GM18502 (cell line): ENCODE measurements around the gene LRRTM3.

Experiments
- ATAC-seq: cut with Tn5 transposase; IDR thresholded peaks from one replicate; pipeline ENCODE4 v1.9.1; 2021; ENCODE audit warnings: mild to moderate bottlenecking; ENCODE audit not compliant: unreplicated experiment, poor library complexity

LRRTM3 gene

DNA sequence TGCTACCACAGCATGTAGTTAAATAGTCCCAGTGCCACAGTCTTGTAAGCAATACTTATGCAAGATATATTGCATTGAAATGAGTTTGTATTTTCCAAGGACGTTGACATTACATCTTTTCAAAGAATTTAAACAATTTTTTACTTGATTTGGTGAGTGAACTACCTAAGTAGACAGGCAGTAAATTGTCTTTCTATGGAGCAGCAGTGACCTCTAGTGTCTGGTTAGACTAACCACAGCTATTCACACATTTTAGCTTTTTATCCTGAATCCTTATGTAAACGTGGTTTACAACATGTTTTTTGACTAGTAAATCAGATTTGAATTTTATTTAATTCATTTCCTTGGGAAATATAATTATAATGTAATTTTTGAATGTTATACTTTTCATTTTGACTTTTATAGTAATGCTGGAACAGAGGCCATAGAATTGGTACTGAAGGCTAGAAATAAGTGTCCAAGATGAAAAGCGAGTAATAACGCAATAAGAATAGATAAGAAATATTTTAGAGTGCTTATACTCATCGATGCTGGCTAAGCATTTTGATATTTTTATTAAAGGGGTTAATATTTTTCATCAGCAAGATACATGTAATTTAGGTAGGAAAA, 5.6 kb downstream of the LRRTM3 start:
- ATAC-seq, result peak; percentile 87

DNA sequence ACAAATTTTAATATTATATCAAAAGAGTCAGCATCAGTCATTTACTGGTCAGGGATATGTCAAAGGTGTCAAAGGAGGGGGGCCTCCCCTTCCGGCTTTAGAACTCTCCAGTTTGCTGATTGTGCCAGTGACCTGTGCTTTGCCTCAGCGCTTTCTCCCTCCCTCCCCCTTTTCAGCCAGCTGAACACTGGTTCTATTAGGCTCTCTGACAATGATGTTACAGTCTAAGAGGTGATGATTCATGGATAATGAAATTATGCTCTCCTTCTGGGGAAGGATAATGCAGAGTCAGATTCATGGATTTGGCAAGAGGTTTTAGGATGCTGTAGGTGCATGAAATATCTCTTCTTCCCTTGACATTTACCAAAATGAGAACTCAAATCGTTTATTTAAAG, 6.1 kb downstream of the LRRTM3 start:
- ATAC-seq, result no peak

DNA sequence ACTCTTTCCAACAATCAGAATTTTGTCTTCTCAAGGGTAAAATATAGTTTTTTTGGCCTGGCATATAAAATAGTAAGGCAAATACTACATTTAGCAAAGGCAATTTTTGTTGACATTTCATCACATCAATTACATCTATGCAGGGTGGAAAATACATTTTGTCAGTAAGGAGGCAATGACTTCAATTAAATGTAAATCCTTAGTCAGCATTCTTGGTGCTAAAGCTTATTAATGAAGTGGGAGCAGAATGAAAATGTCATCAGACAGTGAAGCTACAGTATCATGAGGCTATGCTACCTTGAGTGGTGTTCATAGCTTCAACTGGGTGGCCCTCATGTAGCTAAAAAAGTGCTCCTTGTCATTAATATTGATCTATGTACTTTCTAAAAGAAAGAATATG, 8.9 kb downstream of the LRRTM3 start:
- no peak for ATAC-seq

DNA sequence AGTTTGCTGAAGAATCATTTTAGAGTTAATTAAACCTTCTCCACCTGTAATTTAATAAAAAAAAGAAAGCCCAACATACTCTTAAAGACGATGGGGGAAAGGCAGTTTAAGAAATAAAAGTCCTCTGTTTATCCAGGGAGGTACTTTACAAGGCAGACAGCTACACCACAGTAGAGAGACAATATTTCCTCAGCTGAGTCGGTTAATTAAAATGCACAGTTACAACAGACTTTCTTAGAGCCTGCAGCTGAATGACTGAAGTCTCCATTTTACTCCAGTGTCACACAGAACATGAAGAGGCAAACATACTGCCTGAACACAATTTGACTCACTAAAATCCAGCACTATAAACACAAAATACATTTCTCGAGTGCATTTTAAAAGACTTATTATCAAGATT, 15.1 kb downstream of the LRRTM3 start:
- ATAC-seq, result no peak

DNA sequence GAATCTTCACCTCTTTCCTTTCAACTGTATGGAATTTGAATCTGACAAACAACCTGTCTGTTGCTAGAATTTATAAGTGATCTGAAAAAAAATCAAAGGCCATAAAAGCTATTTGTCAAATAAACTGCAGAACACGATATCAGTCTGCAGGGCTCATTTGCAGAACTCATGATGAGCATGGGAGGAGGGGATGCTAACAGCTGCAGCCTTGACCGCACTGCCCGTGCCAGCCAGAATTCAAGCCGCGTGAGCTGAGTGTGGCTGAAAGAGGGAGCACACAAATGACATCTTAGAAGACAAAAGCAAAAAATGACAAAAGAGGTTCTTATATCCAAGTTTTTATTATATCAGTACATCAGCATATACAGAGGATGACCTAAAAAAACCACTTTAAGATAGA, 15.7 kb downstream of the LRRTM3 start:
- no peak for ATAC-seq

DNA sequence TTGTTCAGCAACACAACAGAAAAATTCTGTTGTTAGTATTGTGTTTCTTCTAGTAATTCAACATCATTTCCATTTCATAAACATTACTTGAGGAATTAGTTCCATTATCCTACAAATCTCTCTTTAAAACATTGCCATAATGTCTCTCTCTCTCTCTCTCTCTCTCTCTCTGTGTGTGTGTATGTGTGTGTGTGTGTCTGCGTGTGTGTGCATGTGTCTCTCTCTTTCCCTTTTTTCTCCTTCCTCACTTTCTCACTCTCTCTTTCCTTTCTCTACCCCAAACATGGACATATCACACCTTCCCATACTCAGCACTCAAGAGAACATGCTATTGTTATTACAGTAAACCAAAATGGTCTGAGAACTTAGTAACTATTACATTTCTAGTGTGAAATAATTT, 16.6 kb downstream of the LRRTM3 start:
- no peak for ATAC-seq

DNA sequence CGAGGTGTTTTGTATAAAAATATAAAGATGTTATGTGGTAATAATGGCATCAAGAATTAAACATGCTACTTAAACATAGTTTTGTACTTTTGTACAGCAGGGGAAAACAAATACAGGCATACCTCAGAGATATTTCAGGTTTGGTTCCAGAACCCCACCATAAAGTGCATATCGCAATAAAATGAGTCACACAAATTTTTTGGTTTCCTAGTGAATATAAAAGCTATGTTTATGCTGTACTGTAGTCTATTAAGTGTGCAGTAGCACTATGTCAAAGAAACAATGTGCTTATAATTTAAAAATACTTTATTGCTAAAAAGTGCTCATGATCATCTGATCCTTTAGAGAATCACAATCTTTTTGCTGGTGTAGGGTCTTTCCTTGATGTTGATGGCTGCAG, 17.8 kb downstream of the LRRTM3 start:
- no peak for ATAC-seq

DNA sequence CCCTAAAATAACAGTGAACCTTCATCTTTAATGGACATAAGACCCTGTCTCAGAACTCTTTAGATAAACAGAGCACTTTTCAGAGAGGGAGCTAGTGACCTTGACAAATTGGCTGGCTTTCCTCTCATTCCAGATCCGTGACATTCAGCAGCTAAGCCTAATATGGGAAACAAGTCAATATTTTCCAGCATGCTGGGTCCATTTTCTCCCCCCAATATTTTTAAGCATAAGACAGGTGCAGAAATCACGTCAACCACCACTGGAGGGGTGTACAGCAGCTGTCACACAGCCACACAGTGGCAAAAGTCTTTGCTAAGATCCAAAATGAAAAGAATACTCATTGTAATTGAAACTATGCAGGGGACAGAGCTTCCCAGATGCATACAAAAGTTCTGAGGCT, 26.1 kb downstream of the LRRTM3 start:
- no peak for ATAC-seq

DNA sequence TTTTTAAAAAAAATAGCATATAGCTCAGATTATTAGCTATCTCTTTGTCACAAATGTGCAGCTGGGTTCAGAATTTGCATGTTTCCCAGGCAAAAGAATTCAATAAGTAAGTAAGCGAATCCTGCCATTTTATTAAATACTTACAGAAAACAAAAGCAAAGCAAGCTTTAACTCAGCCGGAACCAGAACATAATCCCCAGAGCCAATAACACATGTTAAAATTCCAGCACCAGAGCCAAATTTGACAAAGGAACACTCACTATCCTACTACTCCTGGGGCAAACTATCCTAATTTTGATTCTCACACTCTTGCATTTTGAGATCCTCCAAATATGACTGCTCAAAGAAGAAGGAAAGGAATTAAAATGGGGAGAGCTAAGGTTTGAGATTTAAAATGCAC, 32.6 kb downstream of the LRRTM3 start:
- no peak for ATAC-seq

DNA sequence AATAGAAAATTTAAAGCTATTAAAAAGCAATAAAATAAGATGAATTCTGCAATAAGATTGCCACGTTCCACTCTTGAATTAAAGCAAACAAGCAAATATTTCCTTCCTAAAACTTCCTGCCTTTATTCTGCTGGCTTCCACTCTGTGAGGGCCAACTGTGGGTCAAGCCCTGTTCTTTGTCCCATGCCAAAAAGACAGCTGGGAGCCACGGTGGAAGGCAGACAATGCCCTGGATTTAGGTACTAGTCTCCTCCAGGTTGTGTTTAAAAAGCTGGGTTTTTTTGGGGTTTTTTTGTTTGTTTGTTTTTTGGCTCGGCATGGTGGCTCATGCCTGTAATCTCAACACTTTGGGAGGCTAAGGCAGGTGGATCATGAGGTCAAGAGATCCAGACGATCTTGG, 39.1 kb downstream of the LRRTM3 start:
- ATAC-seq, result no peak

DNA sequence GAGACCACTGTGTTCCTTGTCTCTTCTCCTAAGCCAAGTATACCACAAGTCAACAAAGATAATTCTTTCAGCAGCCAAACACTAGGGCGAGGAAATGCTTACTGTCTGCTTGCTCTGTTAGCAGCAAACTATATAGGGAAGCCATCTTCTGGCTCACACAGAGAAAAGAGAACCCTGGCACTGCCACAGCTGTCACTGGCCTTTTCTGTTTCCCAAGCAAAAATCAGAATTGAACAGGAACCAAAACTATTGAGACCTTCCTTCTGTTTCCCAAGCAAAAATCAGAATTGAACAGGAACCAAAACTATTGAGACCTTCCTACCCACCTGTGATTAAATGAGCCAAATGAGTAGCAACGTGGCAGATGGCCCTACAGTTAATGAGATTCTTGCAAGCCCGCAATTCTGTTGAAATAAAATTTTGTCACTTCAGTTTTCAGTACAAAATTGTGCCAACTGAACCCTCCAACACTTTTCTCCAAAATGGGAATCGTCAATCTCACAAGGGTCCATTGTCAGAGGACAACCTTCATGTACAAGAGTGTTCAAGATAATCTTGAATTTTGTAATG, 54.5 kb downstream of the LRRTM3 start:
- no peak for ATAC-seq

DNA sequence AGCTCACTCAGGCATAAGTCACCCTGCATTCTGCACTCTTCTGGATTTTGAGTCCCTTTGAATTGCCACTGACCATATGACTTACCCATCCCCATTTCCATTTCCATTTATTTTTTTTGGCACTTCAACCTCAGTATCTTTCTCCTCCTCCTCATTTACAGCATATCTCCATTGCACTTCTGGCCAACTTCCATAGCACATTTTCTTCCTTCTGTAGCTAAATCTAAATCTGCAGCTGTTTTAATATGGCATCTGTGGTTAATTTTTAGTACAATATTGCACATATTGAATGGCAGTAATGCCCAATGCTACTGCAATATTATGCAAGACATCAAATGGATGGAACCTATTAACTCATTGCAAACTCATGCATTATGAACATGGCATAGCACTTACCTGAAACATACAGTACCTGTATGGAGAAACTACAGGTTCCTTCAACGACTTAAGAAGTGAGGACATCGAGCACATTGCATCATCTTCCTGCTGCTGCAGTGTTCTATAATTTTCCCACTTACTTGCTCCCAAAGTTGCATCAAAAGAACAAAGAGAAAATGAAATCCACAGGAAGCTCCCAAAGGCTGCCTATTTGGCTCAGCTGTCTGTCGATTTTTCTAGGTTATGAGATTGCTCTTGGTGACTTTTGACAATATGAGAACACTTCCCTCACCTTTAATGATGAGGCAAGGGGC, 55.7 kb downstream of the LRRTM3 start:
- ATAC-seq, result no peak

DNA sequence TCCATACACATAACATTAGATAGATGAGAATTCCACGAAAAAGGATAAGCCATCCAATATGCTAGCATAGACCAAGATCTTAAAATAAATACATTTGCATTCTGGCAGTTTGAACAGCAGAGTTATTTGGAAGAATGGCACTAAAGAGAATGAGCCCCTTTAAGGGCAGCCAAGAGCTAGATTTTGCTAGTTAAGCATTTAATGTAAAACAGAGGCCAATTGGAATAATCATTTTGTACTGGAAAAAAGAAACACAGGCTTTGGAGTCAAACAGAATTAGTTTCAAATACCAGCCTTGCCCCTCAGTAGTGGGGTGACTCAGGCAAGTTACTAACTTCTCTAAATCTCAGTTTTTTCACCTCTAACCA, 56.2 kb downstream of the LRRTM3 start:
- no peak for ATAC-seq

DNA sequence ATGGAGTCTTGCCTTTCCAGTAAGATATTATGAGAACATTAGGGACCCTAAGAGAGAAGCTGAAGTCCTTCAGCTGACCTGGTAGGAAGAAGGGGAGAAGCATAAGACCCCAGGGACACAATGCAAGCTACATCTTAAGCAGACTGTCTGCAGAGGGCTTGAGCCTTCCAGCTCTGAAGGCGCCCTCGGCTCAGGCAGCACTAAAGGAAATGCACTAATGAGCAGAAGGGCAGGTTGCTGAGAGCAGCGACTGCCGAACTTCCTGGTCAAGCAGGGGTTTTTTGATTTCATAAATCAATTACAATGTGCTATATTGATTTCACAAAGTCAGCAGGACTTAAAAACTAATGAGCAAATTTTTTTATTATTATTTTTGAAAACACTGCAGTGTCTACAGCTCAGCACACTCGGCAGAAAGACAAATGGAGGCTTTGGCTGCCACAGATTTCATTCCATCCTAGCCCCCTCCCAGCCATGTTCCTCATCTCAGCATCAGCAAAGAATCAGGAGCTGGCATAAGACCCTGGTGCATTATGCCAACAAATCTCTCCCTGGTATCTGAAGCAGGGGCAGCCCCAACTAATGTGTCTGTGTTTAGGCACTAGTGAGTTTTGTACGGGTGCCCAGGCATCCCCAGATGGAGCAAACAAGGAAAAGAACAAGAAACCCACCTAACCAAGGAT, 57.1 kb downstream of the LRRTM3 start:
- no peak for ATAC-seq

DNA sequence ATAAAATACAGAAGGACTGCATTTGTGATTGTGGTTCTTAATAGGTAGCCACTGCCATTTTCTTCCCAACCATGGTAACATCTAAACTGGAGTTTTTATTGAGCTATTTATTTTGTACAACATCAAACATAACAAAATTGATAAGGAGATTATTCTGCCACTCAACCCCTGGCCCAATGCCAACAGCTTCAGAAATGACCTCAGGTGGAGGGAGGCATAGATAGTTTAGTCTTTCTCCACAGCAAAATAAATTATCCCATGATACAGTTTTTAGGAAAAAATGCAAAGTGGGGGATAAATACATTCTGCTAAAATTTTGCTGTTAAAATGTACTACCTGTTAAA, 57.6 kb downstream of the LRRTM3 start:
- ATAC-seq, result no peak

DNA sequence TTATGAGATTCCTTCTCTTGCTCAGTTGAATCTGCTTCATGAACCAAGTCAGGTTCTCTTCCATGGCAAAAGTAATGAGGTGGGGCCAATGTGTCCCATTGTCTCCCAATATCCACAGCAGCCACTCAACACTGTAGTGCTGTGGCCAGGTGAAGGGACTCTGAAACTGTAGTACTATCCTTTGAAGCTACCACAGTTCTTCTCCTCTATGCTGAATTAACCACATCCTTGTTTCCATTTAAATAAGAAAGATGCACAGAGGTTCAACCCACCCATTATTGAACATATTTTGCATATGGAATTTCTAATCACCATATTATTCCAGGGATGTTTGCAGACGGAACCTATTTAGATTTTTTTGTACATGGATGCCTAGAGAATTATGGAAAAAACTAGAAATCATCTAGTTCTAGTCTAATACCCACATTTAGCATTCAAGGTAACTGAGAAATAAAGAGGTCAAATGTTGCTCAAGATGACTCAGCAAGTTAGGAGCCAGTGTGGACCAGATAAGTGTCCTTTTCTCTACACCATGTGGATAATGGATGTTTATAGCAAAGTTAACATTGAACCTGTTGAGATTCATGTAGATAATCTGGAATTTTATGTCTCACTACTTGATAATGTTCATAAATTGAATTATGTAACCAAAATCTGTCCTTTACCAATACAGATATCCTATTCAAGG, 64.5 kb downstream of the LRRTM3 start:
- ATAC-seq, result no peak

DNA sequence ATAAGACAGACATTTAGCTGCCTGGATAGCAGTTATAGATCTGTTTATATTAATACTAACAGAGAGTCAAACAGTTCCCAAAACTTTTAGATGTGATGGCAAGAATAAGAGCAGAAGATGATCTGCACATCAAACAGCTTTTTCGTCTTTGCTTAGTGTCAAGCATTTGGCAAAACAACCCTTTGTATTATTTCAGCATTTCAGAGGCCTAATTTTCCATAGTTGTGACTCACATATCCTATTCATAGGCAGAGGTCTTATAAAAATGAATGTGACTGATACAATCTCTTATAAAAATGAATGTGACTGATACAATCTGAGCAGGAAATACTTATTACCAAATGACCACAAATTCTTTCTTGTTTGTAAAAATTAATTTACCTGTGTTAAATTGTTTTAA, 71.2 kb downstream of the LRRTM3 start:
- ATAC-seq, result no peak

DNA sequence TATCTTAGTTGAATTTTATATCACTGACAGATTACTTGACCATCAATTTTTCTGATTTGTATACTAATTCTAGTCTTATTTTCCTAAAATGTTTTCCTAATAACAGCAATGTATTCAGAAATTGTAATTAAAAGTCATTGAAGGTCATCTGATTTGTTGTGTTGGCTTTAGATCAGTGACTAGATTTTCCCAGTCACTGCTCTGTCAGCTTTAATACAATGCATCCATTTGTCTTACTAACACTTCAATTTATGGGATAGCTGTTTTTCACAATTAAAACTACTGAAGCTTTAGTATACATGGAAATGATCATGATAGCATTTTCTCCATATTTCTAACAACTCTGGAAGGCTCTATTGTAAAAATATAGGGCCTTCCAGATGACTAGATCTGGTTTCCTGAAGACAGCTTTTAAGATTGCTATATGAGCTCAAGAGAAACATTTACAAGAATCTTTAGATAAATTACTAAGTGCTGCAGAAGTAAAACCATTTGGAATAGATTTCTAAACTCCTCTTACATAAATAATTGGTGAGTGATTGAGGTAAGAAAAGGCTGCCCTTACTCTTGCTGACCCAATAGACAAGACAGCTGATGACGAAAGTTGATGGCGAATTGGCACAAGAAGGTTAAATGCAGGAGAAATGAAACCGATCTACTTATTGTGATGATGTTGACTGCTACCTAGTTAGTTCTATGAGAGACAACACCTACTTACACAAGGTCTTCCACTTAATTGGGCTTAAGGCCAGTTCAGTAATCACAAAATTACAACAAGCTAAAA, 74.1 kb downstream of the LRRTM3 start:
- ATAC-seq, result no peak

DNA sequence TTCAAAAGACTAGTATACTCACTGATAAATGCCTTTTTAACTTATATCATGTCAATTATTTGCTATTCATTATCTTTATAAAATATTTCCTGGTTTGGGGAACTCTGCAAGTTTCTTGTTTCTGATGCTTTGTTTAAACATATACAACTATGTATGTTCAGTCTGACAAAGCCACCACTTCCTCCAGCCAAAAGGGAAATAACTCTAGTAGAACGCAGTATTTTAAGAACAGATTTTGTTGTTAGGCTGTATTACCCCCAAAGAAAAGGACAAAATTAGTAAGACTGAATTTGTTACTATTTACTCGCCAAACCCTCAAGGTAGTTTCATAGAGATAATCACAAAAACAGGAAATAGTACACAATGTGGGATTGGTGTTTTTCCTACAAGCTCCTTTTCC, 78.9 kb downstream of the LRRTM3 start:
- ATAC-seq, result no peak

DNA sequence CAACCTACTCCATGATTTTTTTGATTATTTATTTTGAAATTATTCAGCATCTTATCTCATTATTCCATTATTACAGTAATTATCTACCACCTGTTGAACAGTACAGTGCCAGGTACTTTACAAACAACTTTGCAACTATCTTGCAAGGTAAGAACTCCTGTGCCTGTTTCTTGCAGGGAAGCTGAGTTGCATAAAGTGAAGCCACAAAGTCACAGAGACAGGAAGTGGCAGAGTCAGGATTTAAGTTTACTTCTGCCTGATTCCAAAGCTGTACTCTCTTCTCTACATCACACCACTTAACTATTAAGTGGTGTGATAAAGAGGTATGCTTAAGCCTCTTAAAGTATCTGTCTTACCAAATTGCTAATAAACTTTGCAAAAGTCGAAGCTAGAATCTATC, 80.1 kb downstream of the LRRTM3 start:
- no peak for ATAC-seq
